GM12878 (cell line): ENCODE results near the gene HS6ST3. TPM values are rescaled to one million over a fixed set of nuclear protein-coding genes. Genes with fewer than 3 reads are reported as not detected.

Experiments
- ATAC-seq: fragments of 200-7000 bp; cut with Tn5 transposase; 3 replicates; pipeline ENCODE4 v1.9.1; 2020; ENCODE audit warnings: mild to moderate bottlenecking, moderate library complexity
- BruUV-seq: library from RNA; stranded (reverse); fragments of 400-500 nt; replicated peaks from 2 replicates; lab custom pipeline; 2021; lab: Mats Ljungman, UMichigan
- CTCF ChIA-PET: fragments of 300-600 bp; sonication (Branson Sonifier 250); formaldehyde crosslinking; extraction: SDS; loops from one replicate; lab custom pipeline; 2021; ENCODE audit warnings: inconsistent platforms; lab: Yijun Ruan, JAX
- POLR2A ChIA-PET: fragments of 350-600 bp; formaldehyde crosslinking; extraction: SDS; loops from one replicate; lab custom pipeline; 2021; ENCODE audit warnings: inconsistent platforms; lab: Charles Lee
- RAD21 ChIA-PET: fragments of 300-600 bp; sonication (Branson Sonifier 250); formaldehyde crosslinking; loops from one replicate; lab custom pipeline; 2023; ENCODE audit warnings: antibody characterized with exemption; ENCODE audit not compliant: unreplicated experiment; lab: Charles Lee
- SMC1A ChIA-PET: fragments of 300-600 bp; sonication (Branson Sonifier 250); formaldehyde crosslinking; loops from one replicate; lab custom pipeline; 2023; ENCODE audit not compliant: unreplicated experiment, uncharacterized antibody; lab: Charles Lee
- DNase-seq: peaks from one replicate; pipeline ENCODE4 v3.0.0-alpha.2; 2011; ENCODE audit warnings: low read depth, low spot score
- FAIRE-seq: peaks from 3 replicates; lab custom pipeline; 2011; peaks lifted over from hg19 to GRCh38; lab: Jason Lieb, UNC
- H2AFZ ChIP-seq: 2 replicates; pipeline ENCODE4 v1.6.0; 2011; ENCODE audit warnings: low read depth, low read length, control low read depth; ENCODE audit not compliant: control insufficient read depth
- H3K27ac ChIP-seq: 2 replicates; pipeline ENCODE4 v1.5.1; 2011; ENCODE audit warnings: control low read depth; ENCODE audit not compliant: control insufficient read depth, insufficient read depth
- H3K27me3 ChIP-seq, 2 experiments: replicated peaks in 1 of 2; 2 replicates each; pipeline versions ENCODE4 v1.6.0 to v1.6.1; 2011; ENCODE audit warnings: low read length in 1 of 2; ENCODE audit not compliant: control insufficient read depth in 2 of 2, insufficient read depth in 2 of 2
- H3K36me3 ChIP-seq, 2 experiments: 2 replicates each; pipeline ENCODE4 v1.5.1; 2011; ENCODE audit warnings: low read length in 1 of 2; ENCODE audit not compliant: control insufficient read depth in 2 of 2, insufficient read depth in 2 of 2
- H3K4me1 ChIP-seq: 2 replicates; pipeline ENCODE4 v1.6.1; 2011; ENCODE audit warnings: mild to moderate bottlenecking, low read length, moderate library complexity, mixed read lengths; ENCODE audit not compliant: control insufficient read depth, insufficient read depth
- H3K4me2 ChIP-seq: 2 replicates; pipeline ENCODE4 v1.6.0; 2011; ENCODE audit warnings: control low read depth; ENCODE audit not compliant: control insufficient read depth, insufficient read depth
- H3K4me3 ChIP-seq: fragments of 200-600 bp; sonication (generic); 2 replicates; pipeline ENCODE4 v1.5.1; 2016
- H3K79me2 ChIP-seq: 2 replicates; pipeline ENCODE4 v1.6.0; 2011; ENCODE audit warnings: low read length; ENCODE audit not compliant: control insufficient read depth, insufficient read depth
- H3K9ac ChIP-seq: 2 replicates; pipeline ENCODE4 v1.8.0; 2011; ENCODE audit warnings: low read length, control low read depth, mixed read lengths; ENCODE audit not compliant: control insufficient read depth, insufficient read depth
- H3K9me3 ChIP-seq: replicated peaks from 3 replicates; pipeline ENCODE4 v1.5.1; 2011; ENCODE audit warnings: mild to moderate bottlenecking, low read length; ENCODE audit not compliant: control insufficient read depth, insufficient read depth
- H4K20me1 ChIP-seq: 2 replicates; pipeline ENCODE4 v1.6.0; 2011; ENCODE audit not compliant: control insufficient read depth, insufficient read depth
- ASH2L ChIP-seq: fragments of 300-600, 200-600 bp; sonication (generic); IDR thresholded peaks from 2 replicates; pipeline ENCODE4 v1.6.1; 2017; ENCODE audit warnings: low read depth, mild to moderate bottlenecking, borderline replicate concordance
- HDAC2 ChIP-seq: fragments of 200-600 bp; sonication (generic); IDR thresholded peaks from 2 replicates; pipeline ENCODE4 v1.6.1; 2017
- HDGF ChIP-seq: fragments of 450-650 bp; IDR thresholded peaks from 2 replicates; pipeline ENCODE4 v1.6.1; 2016; ENCODE audit warnings: antibody characterized with exemption
- LARP7 ChIP-seq: fragments of 450-650 bp; IDR thresholded peaks from 2 replicates; pipeline ENCODE4 v1.6.1; 2017; ENCODE audit warnings: mild to moderate bottlenecking
- NR2F1 ChIP-seq: fragments of 450-650 bp; conservative IDR thresholded peaks from 2 replicates; pipeline ENCODE4 v1.6.1; 2017; ENCODE audit warnings: mild to moderate bottlenecking
- NRF1 ChIP-seq: conservative IDR thresholded peaks from 2 replicates; pipeline ENCODE4 v1.6.1; 2011; ENCODE audit warnings: mild to moderate bottlenecking, low read depth, low read length, improper control_type of control experiment
- POU2F2 ChIP-seq: IDR thresholded peaks from 3 replicates; pipeline ENCODE4 v1.6.1; 2011; ENCODE audit warnings: low read depth, mild to moderate bottlenecking, low read length, borderline replicate concordance
- SP1 ChIP-seq: IDR thresholded peaks from one replicate; pipeline ENCODE4 v1.6.1; 2011; ENCODE audit warnings: low read depth, low read length
- WGBS: methylation state at CpG from one replicate; pipeline ENCODE4 v1.1.6; 2016; ENCODE audit warnings: low lambda C conversion rate; ENCODE audit not compliant: insufficient replicate concordance, insufficient coverage; ENCODE audit errors: missing lambda C conversion rate; 5-methylcytosine and 5-hydroxymethylcytosine counted together
- in situ Hi-C: fragments of 300-500 bp; cut with MboI; formaldehyde crosslinking; loops from 9 replicates; pipeline ENCODE4 v1.14.3; 2018; ENCODE audit warnings: mixed read lengths
- intact Hi-C: fragments of 100-400 bp; cut with micrococcal nuclease; formaldehyde crosslinking; loops from one replicate; pipeline ENCODE4 v1.14.2; 2022; ENCODE audit not compliant: unreplicated experiment
- polyA plus RNA-seq, 11 experiments: library from polyadenylated mRNA; depleted of rRNA in 4 of 11; unstranded in 6 of 11; stranded (reverse) in 5 of 11; fragments of >200 nt; fragmentation: Nextera tagmentation in 4 of 11; fragmentation: Illumina TruSeq in 1 of 11; extraction: Ambion mirVana in 4 of 11; extraction: Trizol in 1 of 11; gene quantifications; 1 replicate in 1 of 11; 2 replicates in 10 of 11; pipeline versions ENCODE4 v1.2.1 to v1.2.3, GENCODE V29; 2011 to 2016; ENCODE audit warnings: inconsistent platforms in 2 of 11, missing spikeins in 2 of 11, low read depth in 1 of 11
- total RNA-seq, 4 experiments: library from RNA; depleted of rRNA in 3 of 4; stranded (reverse); fragments of >200 nt in 3 of 4; fragmentation: Illumina TruSeq in 1 of 4; extraction: Trizol in 1 of 4; gene quantifications; 2 replicates each; pipeline versions ENCODE4 v1.2.1 to v1.2.3, GENCODE V29; 2013 to 2021
- TF ChIP-seq, protein P1 (sequence below): IDR thresholded peaks from 2 replicates; pipeline ENCODE4 v1.6.1; 2011; ENCODE audit warnings: low read depth, mild to moderate bottlenecking, low read length, moderate library complexity, borderline replicate concordance; ENCODE audit errors: extremely low read depth
- TF ChIP-seq, protein P2 (sequence below): fragments of 450-650 bp; formaldehyde crosslinking; IDR thresholded peaks from 2 replicates; pipeline ENCODE4 v1.4.0; 2020; ENCODE audit warnings: mild to moderate bottlenecking, moderate library complexity

Gene HS6ST3
- total and polyA plus RNA-seq, 10 of the 15 experiments (the other 5 are each of a cell fraction or from before 2014, with no cell fraction given): under 0.01 to 2.9 TPM; not detected in 8

DNA sequence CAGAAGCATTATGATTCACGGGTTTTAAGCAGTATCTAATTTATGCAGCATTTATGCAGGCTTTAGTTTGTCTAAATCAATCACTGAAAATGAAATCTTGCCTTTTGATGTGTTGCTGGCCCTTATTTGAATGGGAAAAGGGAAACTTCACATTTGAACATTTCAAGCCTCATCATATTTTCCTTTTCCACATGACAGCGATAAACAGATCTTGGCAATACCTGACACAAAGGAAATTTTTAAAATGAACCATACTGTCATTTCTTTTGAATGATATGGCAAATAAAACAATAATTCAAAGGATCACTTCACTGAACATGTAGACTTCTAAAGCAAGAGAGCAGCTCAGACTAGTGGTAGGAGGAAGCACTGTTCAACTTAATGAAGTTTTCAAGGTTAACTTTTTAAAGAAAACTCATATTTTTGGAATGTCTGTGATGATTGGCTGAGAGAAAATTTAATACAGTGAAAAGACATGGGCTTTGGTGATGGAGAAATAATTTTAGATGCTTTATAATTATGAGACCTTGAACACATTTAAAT lies 706.3 kb downstream of the HS6ST3 start:
- H3K27ac ChIP-seq: no peak overlapping the region
- 10% methylated on average over 2 of the region's 2 CpGs for WGBS
- no peak overlapping the region for H3K9ac ChIP-seq
- no peaks in the 10 kb centered on the region for H3K27me3 ChIP-seq
- no peaks in the 10 kb centered on the region for H4K20me1 ChIP-seq
- no peaks in the 10 kb centered on the region for H3K79me2 ChIP-seq
- H3K4me2 ChIP-seq: no peak overlapping the region
- no peaks in the 10 kb centered on the region for H3K4me1 ChIP-seq
- TF ChIP-seq LARP7: no peak
- TF ChIP-seq NRF1: no peak
- ChIA-PET RAD21 (no interaction called here), CTCF (no interaction called here), POLR2A (no interaction called here), SMC1A (interaction anchor here (1.6 kb wide), 1 partner anchor 29 kb away, joined by 3 read pairs; no protein-coding TSS in a partner anchor)
- in situ Hi-C loops: no loop called here
- H3K9me3 ChIP-seq: no peaks in the 10 kb centered on the region
- DNase-seq: no peak
- no peaks in the 10 kb centered on the region for H3K36me3 ChIP-seq
- FAIRE-seq: no peak
- BruUV-seq: no TSS peak
- no peak for ATAC-seq
- intact Hi-C loops: no loop called here
- no peak overlapping the region for H2AFZ ChIP-seq
- no peak overlapping the region for H3K4me3 ChIP-seq

DNA sequence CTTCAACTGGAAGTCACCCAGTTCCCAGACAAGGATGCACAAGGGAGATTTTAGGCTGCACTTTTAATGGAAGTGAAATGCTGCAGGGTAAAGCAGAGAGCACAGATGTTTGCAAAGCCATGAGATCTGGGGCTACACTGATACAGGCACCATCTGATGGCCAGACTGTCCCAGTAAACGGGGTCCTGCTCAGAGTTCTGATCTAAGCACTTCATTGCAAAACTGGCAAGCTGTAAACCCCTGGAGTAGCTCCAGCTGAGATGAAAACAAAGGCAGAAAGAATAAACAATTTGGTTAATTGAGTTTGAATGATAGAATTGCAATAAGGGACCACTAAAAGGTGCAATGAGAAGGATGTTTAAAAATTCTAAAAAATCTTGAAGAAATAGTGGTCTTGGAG lies 707.2 kb downstream of the HS6ST3 start:
- RAD21 ChIA-PET: no interaction called here
- Histone ChIP-seq H3K9ac (no peak overlapping the region), H3K4me3 (no peak overlapping the region), H3K4me1 (no peaks in the 10 kb centered on the region)
- no peak for FAIRE-seq
- intact Hi-C loops: no loop called here
- TF ChIP-seq POU2F2: no peak
- TF ChIP-seq ASH2L: no peak
- TF ChIP-seq NR2F1: no peak
- TF ChIP-seq, protein P1, sequence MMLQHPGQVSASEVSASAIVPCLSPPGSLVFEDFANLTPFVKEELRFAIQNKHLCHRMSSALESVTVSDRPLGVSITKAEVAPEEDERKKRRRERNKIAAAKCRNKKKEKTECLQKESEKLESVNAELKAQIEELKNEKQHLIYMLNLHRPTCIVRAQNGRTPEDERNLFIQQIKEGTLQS: no peak
- TF ChIP-seq, protein P2, sequence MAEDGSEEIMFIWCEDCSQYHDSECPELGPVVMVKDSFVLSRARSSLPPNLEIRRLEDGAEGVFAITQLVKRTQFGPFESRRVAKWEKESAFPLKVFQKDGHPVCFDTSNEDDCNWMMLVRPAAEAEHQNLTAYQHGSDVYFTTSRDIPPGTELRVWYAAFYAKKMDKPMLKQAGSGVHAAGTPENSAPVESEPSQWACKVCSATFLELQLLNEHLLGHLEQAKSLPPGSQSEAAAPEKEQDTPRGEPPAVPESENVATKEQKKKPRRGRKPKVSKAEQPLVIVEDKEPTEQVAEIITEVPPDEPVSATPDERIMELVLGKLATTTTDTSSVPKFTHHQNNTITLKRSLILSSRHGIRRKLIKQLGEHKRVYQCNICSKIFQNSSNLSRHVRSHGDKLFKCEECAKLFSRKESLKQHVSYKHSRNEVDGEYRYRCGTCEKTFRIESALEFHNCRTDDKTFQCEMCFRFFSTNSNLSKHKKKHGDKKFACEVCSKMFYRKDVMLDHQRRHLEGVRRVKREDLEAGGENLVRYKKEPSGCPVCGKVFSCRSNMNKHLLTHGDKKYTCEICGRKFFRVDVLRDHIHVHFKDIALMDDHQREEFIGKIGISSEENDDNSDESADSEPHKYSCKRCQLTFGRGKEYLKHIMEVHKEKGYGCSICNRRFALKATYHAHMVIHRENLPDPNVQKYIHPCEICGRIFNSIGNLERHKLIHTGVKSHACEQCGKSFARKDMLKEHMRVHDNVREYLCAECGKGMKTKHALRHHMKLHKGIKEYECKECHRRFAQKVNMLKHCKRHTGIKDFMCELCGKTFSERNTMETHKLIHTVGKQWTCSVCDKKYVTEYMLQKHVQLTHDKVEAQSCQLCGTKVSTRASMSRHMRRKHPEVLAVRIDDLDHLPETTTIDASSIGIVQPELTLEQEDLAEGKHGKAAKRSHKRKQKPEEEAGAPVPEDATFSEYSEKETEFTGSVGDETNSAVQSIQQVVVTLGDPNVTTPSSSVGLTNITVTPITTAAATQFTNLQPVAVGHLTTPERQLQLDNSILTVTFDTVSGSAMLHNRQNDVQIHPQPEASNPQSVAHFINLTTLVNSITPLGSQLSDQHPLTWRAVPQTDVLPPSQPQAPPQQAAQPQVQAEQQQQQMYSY: no peak
- TF ChIP-seq HDGF: no peak
- TF ChIP-seq SP1: no peak
- TF ChIP-seq HDAC2: no peak
- TF ChIP-seq, all 136 proteins: peak for 0
- in situ Hi-C loops: no loop called here
- WGBS: 0% methylated on average over 1 of the region's 1 CpG
- DNase-seq (no peak), ATAC-seq (no peak)
- Histone ChIP-seq H3K27ac (no peak overlapping the region), H3K79me2 (no peaks in the 10 kb centered on the region), H3K9me3 (no peaks in the 10 kb centered on the region), H3K36me3 (no peaks in the 10 kb centered on the region), H4K20me1 (no peaks in the 10 kb centered on the region), H3K4me2 (no peak overlapping the region), H2AFZ (no peak overlapping the region), H3K27me3 (no peaks in the 10 kb centered on the region)
- SMC1A ChIA-PET: no interaction called here
- no TSS peak for BruUV-seq
- CTCF ChIA-PET: no interaction called here
- POLR2A ChIA-PET: interaction anchor here (0.6 kb wide), 1 partner anchor 45 kb away, joined by 3 read pairs; no protein-coding TSS in a partner anchor
